HG03135 (cell line): ENCODE data around the gene ATXN7.

Experiments
- ATAC-seq: cut with Tn5 transposase; IDR thresholded peaks from one replicate; pipeline ENCODE4 v1.9.1; 2021; ENCODE audit warnings: mild to moderate bottlenecking, moderate library complexity; ENCODE audit not compliant: unreplicated experiment

ATXN7 gene

DNA sequence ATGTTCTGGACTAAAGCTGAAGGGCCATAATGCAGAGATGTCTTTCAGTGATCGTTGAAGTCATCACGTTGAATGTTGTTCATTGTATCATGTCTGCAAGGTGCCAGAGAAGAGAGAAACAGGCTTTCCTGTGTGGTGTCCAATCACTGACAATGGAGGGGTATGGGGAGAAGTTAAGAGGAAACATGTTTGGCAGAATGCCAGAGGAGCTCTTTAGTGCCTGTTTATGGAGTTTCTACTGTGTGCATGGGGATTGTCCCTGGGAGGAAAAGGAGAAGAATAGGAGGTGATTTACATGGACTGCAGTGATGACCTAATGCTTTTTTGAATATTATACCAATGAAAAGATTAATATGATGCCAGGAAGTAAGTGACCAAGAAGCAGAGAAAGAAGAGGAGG lies 36.8 kb downstream of the ATXN7 start:
- ATAC-seq, result no peak

DNA sequence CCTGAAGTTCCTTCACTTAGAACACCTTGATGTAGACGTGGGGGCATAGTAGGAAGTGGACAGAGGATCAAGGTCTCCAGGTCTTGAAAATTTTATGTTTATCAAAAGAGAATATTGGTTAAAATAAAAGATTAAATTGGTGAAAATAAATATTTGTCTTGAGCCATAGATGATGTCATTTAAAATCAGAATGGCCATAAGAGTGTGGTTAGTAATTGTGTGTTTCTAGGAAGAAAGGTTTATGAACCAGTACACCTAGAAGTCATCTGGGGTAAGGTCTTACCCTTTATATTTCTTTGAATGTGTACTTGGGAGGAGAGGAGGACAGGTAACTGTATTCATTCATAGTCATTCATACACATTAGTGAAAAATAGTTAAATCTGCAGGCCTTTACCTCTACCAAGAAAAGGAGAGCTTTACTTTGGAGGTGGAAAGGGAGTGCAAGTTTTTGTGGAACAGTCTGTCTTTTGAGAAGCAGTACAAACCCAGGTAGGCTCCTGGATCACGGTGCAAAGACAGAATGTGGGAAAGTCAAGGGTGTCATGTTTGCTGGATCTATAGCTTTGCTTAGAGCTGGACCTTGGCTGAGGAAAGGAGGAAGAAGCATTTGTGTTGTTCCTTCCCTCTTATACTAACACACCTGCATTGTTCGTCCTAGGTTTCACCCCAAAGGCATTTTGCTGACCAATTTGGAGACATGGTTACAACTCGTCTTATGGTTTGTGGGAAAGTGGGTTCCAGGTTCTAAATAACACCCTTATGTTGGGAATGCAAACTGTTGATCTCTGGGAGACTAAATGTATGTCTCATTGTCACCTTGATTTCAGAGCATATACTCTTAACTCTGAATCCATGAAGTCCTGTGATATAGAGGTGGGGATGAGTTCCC lies 42.3 kb downstream of the ATXN7 start:
- ATAC-seq, result no peak

DNA sequence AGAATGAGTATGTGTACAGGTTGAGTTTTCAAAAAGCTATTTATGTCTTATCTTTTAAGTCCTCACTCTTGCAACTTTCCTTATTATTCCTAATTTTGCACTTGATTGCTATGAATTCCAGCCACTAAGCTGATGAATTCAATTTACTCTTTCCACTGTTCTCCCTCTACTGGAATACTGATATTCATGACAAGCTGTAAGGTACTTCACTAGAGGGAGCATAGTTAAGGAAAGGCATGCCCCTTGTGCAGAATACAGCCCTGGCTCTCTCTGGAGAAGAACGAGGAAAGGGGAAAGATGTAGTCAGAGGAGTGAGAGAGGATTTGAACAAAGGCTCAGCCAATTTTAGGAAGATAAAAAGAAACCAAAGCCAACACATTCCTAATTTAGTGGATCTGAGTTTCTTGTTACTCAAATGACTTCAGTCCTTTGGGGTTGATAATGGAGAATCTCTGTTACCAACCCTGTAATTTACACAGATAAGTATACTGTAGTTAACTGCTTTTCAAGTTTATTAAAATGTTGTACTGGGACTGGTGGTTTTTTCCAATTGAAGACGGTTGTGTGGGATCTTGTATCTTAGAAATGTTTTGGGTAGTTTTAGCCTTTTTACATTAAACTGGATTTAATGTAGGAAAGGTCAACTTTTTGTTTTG lies 44.5 kb downstream of the ATXN7 start:
- no peak for ATAC-seq

DNA sequence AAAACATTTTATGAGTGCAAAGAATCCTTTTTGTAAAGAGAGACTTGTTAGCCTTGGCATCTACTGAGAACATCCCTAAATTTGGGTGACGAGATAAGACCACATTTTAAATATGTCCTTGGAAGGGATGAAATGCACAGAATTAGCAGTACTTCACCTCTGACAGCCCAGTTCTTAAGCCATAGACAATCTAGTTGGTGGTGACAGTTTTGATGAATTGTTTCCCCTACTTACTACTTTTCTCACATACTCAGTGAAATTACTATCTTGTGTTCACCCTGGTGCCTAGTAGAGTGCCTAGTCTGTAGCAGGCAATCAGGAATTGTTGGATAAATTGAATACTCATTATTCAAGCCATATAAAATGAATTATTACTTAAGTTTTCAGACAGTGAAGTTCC lies 45.1 kb downstream of the ATXN7 start:
- no peak for ATAC-seq

DNA sequence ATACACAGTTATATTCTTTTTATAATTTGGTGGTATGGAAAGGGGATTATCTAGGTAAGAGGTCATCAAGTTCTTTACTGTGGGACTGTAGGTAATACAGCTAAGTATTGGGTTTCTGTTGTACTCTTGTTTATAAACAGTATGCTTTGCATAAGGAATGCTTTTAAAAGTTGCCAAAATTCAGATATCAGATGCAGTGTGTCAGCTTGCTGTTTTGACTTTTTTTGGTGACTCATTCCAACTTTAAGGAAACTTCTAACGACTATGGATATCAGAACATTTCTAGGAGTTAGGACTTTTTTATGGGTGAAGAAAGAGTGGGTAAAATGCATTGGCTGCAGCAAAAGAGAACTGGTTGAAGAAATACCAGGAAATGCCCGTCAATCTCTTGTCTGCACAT lies 45.8 kb downstream of the ATXN7 start:
- no peak for ATAC-seq

DNA sequence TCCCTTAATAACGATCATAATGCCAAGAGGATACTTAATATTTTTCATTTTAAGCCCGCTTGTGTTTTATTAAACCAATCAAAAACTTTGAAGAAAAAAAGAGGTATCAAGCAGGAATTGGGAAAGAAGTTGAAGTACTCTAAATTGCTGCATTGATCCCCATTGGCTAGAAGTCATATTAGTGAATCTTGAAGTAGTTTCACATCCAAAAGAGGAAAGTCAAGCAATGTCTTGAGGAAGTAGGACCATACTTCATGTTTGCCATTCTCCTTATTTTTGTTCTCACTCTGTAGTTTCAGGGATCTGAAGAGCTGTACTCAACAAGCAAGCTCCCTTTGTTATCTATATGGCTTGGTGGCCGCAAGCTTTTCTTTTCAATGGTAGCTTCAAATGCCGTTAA lies 46.3 kb downstream of the ATXN7 start:
- ATAC-seq, result no peak

DNA sequence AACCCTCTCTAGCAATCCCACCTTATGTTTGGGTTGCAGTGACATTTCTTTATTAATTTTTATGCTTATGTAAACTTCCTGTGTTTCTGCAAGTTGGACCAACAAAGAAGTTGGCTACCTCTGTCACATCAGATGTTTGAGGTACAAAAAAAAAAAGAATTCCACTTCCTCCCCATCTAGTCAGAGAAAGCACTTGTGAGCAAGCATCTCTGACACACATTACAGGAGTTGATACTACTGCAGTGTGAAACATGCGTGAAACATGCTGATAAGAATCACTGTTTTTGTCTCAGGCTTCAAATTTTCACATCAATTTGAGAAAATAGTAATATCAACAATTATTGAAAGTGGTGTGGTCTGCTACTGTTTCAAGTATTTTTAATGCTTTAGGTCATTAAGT lies 47.2 kb downstream of the ATXN7 start:
- ATAC-seq, result no peak

DNA sequence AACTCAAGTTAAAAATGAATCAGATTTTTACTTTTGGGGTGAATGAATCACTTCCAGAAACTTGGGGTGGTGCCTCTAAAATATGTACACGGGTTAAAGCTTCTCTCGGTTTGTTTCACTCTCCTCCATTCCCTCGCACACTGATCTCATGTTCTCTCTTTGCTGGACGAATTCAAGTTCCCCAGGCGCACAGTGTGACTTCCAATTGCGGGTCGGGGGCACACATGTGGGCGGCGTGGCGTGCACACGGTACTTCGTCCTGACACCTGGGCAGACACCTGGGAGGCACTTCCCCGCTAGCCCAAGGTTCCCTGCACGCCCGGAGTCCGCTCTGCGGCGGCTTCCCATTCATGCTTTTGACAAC lies 47.8 kb downstream of the ATXN7 start:
- no peak for ATAC-seq

DNA sequence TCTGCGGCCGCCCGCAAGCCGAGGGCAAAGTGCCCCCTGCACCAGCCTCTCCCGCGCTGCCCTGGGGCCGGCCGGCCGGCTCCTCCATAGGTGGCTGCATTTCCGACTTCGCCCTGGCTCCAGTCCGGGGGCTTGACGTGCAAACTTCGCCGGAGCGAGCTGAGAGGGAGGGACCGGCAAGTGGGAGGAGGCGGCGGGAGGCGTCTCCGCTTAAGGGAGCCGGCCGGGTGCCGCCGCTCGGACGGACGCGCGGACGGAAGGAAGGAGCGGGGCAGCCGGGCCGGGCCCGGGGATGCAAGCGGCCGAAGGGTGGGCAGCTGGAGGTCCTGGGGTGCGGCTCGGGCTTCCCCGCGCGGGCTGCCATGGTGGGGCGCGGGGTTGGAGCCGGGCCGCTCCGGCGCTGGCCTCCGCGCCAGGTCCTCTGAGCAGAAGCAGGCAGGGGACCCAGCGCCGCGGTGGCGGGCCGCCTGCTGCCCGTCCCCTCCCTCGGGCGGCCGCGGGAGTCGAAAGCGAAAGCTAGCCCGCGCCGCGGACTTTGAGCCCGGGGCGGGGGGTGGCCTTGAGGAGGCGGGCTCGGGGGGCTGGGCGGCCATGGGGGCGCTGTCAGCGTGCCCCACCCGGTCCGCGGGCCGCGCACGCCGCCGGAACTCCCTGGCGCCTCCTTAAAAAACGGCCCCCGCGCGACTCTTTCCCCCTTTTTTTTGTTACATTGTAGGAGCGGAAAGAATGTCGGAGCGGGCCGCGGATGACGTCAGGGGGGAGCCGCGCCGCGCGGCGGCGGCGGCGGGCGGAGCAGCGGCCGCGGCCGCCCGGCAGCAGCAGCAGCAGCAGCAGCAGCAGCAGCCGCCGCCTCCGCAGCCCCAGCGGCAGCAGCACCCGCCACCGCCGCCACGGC lies 48.5 kb downstream of the ATXN7 start, which contains the start of gene SCAANT1:
Gene SCAANT1, minus strand, starts transcription at position 511 of the 895 bp plus-strand sequence.
- peak; percentile 77 for ATAC-seq

DNA sequence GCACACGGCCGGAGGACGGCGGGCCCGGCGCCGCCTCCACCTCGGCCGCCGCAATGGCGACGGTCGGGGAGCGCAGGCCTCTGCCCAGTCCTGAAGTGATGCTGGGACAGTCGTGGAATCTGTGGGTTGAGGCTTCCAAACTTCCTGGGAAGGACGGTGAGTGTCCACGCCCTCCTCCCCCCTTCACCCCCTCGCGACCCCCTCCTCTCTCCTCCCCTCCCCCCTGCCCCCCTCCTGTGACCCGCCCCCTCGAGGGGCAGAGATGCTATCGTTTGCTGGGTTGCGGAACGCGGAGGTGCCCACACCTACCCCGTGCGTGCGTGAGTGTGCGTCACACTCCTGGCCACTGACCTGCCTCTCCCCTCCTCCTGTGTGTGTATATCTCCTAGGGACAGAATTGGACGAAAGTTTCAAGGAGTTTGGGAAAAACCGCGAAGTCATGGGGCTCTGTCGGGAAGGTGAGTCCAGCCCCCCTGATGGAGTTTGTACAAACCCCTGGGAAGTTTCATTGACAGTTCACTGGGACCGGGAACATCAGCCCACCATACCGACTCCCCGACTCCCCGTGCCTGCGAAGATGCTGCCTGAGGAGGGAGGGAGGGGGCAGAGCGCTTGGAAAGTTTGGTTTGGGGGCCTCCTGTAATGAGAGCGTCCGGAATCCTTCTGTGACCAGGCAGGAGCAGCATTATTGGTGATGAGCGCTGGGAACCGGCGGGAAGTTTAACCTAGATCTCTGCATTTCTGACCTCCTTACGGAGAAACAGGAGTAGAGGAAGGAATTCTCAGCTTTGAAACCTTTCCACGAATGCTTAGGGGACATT lies 49.3 kb downstream of the ATXN7 start:
- peak; percentile 2 for ATAC-seq

DNA sequence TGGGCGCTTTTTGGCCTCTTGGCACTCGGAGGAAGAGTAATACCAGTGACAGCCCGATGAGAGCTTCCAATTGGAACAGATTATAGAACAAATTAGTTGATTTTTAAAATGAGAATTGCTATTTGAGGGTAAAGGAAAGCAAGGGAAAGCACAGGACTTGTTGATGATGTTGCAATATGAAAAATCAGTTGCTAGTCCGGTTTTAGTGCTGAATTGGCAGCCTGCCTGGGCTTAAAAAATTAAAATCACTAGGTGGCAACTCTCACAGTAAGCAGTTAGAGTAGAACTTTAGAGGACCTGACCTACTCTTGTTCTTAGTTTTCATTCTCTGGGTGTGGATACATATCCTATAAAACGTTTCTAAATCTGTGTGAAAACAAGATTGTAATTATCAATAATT lies 50.6 kb downstream of the ATXN7 start:
- ATAC-seq, result no peak

DNA sequence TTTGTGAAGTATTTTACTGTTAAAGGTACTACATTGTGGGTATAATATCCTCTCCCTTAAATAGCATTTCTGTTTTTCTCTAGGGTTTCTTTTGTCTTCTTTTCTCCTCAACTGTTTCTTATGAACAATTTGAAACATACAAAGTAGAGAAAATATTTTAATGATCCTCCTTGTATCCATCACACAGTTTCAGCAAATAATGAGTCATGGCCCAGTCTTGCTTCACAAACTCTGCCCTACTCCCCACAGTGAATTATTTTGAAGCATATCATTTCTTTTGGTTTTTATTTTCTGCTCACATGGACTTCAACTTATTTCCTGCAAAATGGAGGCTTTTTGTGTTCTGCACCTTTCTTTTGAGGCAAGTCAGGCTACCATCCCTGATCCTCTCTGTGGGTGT lies 54.7 kb downstream of the ATXN7 start:
- no peak for ATAC-seq

DNA sequence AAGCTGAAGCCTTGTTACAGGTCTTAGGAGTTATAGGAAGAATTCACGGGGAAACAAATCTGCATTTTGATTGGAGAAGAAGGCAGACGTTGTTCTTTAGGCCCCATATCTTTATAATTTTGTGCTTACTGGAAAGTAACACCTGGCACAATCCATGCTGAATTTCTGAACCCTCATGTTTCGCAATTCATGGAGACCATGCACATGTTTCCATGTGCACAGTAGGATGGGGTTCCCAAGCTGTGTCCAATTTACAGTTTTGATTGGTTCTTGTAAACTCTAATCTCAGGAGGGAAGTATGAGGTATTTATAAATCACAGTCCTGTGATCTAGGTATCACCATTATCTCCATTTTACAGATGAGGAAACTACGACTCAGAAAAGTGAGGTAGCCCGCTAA lies 56.3 kb downstream of the ATXN7 start:
- ATAC-seq, result no peak

DNA sequence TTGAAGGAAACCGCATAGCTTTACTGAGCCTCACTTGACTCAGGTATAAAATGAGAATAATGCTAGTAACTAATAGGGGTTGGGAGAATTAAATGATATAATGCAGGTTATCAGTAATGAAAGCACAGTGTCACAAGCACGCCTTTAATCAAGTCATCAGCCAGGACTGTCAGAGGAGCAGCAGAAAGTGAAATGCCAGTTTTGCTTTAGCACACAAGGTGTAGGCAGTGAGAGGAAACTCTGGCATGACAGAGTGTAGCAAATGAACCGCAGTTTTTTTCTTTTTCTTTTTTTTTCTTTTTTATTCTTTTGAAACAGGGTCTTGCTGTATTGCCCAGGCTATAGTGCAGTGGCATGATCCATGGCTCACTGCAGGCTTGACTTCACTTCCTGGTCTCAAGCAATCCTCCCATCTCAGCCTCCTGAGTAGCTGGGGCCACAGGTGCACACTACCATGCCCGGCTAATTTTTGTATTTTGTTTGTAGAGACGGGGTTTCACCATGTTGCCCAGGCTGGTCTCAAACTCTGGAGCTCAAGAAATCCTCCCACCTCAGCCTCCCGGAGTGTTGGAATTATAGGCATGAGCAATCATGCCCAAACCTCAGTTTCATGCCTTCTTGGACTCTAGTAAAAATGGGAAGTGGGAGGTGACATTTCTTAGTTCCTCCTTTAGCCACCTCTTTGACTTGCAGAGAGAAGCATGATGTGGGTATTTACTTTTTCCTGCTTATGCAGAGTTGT lies 58.2 kb downstream of the ATXN7 start:
- peak; percentile 73 for ATAC-seq

DNA sequence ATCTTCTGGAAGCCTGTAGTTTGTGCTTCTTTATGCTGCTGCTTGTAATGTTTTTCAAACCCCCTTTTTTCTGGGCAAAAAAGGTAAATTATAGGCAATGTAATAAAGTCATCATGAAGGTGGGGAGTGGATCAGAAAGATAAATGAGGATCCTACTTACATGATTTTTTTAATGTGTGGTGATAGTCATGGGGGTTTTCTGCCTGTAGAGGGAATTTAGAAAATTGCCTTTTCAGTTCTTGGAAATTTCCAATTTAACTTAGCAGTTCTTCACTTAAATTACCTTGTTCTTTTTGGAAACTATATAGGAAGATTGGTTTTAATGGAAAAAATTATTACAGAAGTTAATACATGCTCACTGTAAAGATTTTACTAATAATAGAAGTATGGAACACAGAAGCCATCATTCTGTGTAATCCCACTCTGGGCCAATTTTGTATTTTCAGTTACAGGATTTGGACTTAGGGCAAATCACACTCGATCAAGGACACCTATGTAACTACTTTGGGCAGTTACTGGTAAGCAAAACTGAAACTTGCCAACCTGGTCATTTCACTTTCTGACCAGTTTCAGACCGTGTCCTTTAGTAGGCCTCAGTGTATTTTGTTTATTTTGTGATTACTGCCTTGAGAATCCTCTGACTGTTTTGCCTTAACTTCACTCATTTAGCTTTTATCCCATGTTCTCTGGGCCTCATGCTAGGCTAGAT lies 59.0 kb downstream of the ATXN7 start:
- ATAC-seq, result no peak

DNA sequence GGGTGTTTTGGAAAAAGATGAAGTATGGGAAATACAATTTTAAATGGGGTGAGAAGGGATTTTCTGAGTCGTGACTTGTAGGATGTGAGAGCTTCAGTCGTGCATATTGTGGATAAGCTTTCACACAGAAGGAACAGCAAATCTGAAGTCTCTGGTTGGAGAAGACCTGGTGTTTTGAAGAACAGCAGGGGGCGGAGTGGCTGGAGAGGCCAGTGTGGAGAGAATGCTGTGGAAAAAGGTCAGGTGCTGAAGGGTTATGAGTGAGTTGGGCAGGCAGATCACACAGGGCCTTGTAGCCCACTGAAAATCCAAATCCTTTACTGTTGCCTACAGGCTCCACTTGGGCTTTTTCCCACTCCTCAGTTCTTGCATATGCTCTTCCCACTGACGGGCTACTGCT lies 62.6 kb downstream of the ATXN7 start:
- no peak for ATAC-seq

DNA sequence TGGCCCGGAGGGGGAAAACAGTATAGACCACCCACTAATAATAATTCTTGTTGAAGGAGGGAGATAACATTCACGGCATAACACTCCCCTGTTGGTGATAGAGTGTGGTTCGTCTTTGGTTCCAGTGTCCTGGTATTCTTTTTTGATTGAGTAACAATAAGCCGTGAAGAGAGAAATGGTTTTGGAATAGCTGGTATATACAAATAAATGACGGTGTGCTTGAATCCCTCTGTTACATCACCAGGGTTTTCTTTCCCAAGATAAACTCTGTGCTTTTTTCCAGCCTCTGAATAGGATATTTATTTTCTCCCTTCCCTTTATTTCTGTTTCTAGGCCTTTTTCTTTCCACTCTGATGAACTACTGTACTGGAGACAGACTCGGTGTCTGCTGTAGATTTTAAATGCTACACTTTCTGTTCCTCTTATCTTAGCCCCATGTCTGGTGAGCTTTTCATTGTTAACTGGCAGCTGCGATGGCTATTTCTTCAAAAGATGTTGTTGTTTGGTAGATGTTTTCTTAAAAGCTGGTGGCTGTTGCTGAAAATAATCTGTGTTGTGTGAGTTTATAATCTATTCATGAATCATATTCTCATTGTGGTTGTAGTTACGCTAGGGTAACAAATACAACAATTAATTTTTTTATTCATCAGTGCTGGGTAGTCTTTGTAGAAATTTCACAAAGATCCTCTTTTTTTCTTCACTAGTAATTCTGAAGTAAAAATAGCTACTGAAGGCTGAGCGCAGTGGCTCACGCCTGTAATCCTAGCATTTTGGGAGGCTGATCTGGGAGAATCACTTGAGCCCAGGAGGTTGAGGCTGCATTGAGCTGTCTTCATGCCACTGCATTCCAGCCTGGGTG lies 64.0 kb downstream of the ATXN7 start:
- ATAC-seq, result peak; percentile 90

DNA sequence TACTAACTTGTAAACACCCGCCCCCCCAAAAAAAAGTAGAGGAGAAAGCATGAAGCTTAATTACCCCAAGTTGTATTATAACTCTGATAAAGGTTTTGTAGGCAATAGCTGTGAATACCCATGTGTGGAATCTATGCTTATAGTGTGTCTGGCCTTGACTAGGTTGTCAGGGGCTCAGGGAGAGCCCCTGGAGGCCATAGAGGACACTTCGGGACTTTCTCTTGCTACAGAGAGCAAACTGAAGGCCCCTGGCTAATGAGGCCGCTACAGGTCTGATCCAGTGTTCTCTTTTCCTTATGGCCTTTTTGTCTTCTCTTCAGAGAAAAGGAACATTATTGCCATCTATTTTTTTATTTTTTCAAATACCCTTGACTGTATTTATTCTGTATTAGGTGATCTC lies 67.6 kb downstream of the ATXN7 start:
- no peak for ATAC-seq
